SK-N-MC (cell line): ENCODE data around the gene CTTN.

Experiments
- EZH2 ChIP-seq: fragments of 200-600 bp; sonication (generic); IDR thresholded peaks from one replicate; pipeline ENCODE4 v1.6.1; 2017; ENCODE audit warnings: antibody characterized with exemption
- FOXP2 ChIP-seq: optimal IDR thresholded peaks from 2 replicates; pipeline ENCODE3; 2011; ENCODE audit warnings: mild to moderate bottlenecking, moderate library complexity; ENCODE audit not compliant: insufficient read depth; ENCODE audit errors: extremely low read length, control extremely low read depth
- POLR2AphosphoS5 ChIP-seq: IDR thresholded peaks from 2 replicates; pipeline ENCODE4 v1.6.1; 2012; ENCODE audit warnings: mild to moderate bottlenecking, low read depth, low read length, borderline replicate concordance

DNA sequence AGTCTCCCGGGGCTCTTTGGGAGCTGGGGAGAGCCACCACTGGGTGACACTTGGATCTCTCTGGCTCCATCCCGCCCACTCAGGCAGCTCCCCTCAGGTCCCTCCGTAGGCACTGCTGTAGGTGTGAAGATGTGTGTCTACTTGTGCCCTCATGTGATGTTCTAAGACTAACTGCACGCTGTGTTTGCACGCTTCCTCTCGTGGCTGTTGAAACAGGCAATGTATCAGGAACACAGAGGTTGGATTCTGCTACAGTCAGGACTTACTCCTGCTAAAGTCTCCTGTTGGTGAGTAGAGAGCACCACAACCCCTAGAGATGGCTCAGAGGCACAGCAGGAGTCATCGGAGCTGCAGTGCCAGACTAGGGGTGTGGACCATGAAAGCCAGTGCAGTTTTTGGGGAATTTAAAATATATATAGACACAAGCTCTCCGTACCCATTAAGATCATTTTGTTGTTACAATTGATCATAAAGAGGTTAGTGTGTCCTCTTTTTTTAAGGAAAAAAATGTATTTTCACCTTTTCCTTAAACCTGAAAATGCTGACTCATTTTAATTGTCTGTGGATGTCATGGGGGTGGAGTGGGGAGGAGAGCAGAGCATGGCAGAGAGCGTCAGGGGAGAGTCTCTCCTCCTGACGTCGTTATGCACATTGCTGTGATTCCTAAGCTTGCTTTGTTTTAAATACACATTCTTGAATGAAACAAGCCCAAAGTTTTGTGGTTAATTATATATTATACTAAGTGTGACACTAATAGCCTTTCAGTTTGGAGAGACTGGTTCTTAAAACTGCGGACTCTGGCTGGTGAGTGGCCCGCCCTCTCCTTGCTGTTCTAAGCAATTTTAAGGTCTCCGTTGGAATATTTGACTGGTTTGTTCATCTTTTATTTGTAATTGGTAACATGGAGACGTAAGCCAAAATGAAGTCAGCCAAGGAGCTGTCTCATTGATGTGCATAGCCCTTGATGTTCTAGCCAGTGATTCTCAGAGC is 16.2 kb upstream of the CTTN start:
- no peak for TF ChIP-seq POLR2AphosphoS5
- TF ChIP-seq EZH2 = no peak
- no peak for TF ChIP-seq FOXP2
